ENCODE measurements around the gene MAP3K8. TPM values are rescaled to one million over a fixed set of nuclear protein-coding genes. Genes with fewer than 3 reads are reported as not detected.

The MAP3K8 gene
- total RNA-seq, 1 donor from 2014 or later = 160 TPM

- H3K27ac Mint-ChIP-seq = peak overlapping the region; percentile 50
- no peak overlapping the region for H3K4me3 Mint-ChIP-seq
- no peak for DNase-seq
- ChIA-PET CTCF (no interaction called here), POLR2A (interaction anchor here (4.4 kb wide), 1 partner anchor 12 kb away, joined by 23 read pairs; no protein-coding TSS in a partner anchor)
- no peaks in the 10 kb centered on the region for H3K36me3 Mint-ChIP-seq (ENCODE audit: low read depth)
- H3K4me1 Mint-ChIP-seq = peaks cover 82% of the 10 kb centered on the region
- no peaks in the 10 kb centered on the region for H3K27me3 Mint-ChIP-seq
- no peaks in the 10 kb centered on the region for H3K9me3 Mint-ChIP-seq
- intact Hi-C loops (cut with micrococcal nuclease) = no loop called here
- TF ChIP-seq, protein P1, sequence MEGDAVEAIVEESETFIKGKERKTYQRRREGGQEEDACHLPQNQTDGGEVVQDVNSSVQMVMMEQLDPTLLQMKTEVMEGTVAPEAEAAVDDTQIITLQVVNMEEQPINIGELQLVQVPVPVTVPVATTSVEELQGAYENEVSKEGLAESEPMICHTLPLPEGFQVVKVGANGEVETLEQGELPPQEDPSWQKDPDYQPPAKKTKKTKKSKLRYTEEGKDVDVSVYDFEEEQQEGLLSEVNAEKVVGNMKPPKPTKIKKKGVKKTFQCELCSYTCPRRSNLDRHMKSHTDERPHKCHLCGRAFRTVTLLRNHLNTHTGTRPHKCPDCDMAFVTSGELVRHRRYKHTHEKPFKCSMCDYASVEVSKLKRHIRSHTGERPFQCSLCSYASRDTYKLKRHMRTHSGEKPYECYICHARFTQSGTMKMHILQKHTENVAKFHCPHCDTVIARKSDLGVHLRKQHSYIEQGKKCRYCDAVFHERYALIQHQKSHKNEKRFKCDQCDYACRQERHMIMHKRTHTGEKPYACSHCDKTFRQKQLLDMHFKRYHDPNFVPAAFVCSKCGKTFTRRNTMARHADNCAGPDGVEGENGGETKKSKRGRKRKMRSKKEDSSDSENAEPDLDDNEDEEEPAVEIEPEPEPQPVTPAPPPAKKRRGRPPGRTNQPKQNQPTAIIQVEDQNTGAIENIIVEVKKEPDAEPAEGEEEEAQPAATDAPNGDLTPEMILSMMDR (IDR thresholded peaks at IDR 0.05) = no peak
- ATAC-seq (ENCODE audit: low read depth) = no peak
Observed at GRCh38 chr10:30425336-30426075, 8.5 kb upstream of the MAP3K8 start.

DNA sequence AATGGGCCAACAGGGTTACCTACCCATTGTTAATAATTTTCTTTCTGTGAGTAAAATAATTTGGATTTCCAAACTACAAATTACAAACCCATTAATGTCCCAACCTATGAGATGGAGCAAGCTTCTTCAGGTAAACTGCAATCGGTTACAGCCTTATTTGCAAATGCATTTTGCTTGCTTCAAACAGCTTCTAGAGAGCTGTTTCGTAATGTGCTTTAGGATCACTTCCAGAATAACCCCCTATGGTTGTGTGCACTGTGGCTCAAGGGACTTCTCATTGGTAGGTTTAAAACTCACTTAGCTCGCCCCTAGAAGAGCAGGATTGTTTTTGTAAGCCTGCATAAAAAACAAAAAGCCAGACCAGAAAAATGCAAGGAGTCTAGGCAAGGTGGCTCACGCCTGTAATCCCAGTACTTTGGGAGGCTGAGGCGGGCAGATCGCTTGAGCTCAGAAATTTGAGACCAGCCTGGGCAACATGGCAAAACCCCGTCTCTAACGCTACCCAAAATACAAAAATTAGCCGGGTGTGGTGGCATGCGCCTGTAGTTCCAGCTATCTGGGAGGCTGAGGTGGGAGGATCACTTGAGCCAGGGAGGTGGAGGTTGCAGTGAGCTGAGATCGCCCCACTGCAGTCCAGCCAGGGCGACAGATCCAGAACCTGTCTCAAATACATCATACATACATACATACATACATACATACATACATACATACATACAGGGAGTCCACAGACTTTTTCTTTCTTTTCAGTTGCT lies 3.3 kb upstream of the MAP3K8 start:
- peaks cover 70% of the 10 kb centered on the region for H3K4me1 Mint-ChIP-seq
- ATAC-seq (ENCODE audit: low read depth) = no peak
- ChIA-PET POLR2A (interaction anchor here (0.6 to 2.7 kb wide), 7 partner anchors 11 to 275 kb away, joined by 3 to 45 read pairs (median 11); partner anchors contain the start of gene MTPAP), CTCF (interaction anchor here (0.8 to 1.9 kb wide), 5 partner anchors 15 to 161 kb away, joined by 4 to 7 read pairs (median 5); no protein-coding TSS in a partner anchor)
- H3K4me3 Mint-ChIP-seq = peak overlapping the region; percentile 61
- intact Hi-C loops (cut with micrococcal nuclease) = loop anchor here (5.0 kb wide), 1 partner anchor 1947 kb away; no protein-coding TSS in a partner anchor
- H3K27ac Mint-ChIP-seq = peak overlapping the region; percentile 82
- TF ChIP-seq, protein P1 (IDR thresholded peaks at IDR 0.05) = no peak
- no peak for DNase-seq
- H3K36me3 Mint-ChIP-seq (ENCODE audit: low read depth) = peaks cover 21% of the 10 kb centered on the region
- no peaks in the 10 kb centered on the region for H3K27me3 Mint-ChIP-seq
- no peaks in the 10 kb centered on the region for H3K9me3 Mint-ChIP-seq

GRCh38 chr10:30431435-30431911 lies 2.5 kb upstream of the MAP3K8 start:
- Mint-ChIP-seq H3K27ac (peak overlapping the region; percentile 82), H3K4me1 (peaks cover 71% of the 10 kb centered on the region), H3K9me3 (no peaks in the 10 kb centered on the region), H3K27me3 (no peaks in the 10 kb centered on the region), H3K4me3 (peak overlapping the region; percentile 61), H3K36me3 (ENCODE audit: low read depth) (peaks cover 28% of the 10 kb centered on the region)
- ChIA-PET POLR2A (interaction anchor here (0.6 to 2.7 kb wide), 6 partner anchors 11 to 98 kb away, joined by 3 to 45 read pairs (median 12); partner anchors contain the start of gene MTPAP), CTCF (interaction anchor here (0.8 to 1.9 kb wide), 2 partner anchors 16 to 105 kb away, joined by 4 to 5 read pairs; no protein-coding TSS in a partner anchor)
- ATAC-seq (ENCODE audit: low read depth) (no peak), DNase-seq (no peak)
- intact Hi-C loops (cut with micrococcal nuclease) = loop anchor here (5.0 kb wide), 1 partner anchor 1946 kb away; no protein-coding TSS in a partner anchor
- TF ChIP-seq, protein P1 (IDR thresholded peaks at IDR 0.05) = no peak

DNA sequence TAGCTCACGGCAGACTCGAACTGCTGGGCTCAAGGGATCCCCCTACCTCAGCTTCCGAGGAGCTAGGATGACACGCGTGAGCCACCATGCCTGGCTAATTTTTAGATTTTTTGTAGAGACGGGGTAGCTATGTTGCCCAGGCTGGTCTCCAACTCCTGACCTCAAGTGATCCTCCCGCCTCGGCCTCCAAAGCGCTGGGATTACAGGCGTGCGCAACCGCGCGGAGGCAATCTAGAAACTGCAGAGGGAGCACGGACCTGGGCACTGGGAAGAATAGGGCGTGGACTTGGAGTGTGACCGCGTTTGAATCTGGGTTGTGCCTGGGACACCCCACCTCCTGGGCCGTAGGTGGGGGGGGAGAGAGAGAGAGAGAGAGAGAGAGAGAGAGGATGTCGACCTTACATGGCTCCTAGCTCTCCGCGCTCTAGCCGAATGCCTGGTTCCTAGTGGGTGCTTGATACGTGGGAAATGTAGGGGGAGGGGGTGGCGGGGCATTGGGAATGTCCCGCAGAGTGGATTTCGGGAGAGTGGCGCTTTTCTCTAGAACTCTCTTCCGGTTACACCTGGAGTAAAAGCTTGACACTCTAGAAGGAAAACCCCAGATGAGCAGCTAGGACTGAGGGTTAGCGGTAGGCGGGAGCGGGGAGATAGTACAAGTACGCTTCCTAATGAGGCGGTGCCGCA lies 1.2 kb upstream of the MAP3K8 start:
- ChIA-PET POLR2A (interaction anchor here (1.0 to 8.9 kb wide), 15 partner anchors 15 to 154 kb away, joined by 3 to 427 read pairs (median 13); no protein-coding TSS in a partner anchor), CTCF (interaction anchor here (1.3 to 3.3 kb wide), 4 partner anchors 13 to 97 kb away, joined by 3 to 22 read pairs (median 10); no protein-coding TSS in a partner anchor)
- Mint-ChIP-seq H3K27me3 (no peaks in the 10 kb centered on the region), H3K27ac (peak overlapping the region; percentile 94), H3K4me3 (peak overlapping the region; percentile 95), H3K4me1 (peaks cover 71% of the 10 kb centered on the region), H3K36me3 (ENCODE audit: low read depth) (peaks cover 40% of the 10 kb centered on the region), H3K9me3 (no peaks in the 10 kb centered on the region)
- ATAC-seq (ENCODE audit: low read depth) (peak; percentile 3), DNase-seq (no peak)
- TF ChIP-seq, protein P1 (IDR thresholded peaks at IDR 0.05) = no peak
- intact Hi-C loops (cut with micrococcal nuclease) = loop anchor here (1.0 to 5.0 kb wide), 3 partner anchors 12 to 1945 kb away; no protein-coding TSS in a partner anchor

Data from activated B cell treated with CpG ODN at 0.5 μM for 24 hours (primary cell).